Measurements from ENCODE around the gene SLC4A4.

- no peak for TF ChIP-seq CEBPB (IDR thresholded peaks at IDR 0.05)
- no peak for TF ChIP-seq TAF1 (IDR thresholded peaks at IDR 0.05; ENCODE audit: low read depth)
- no peak for TF ChIP-seq EP300 (IDR thresholded peaks at IDR 0.05; ENCODE audit: borderline replicate concordance)
- TF ChIP-seq NFIC (IDR thresholded peaks at IDR 0.05), result no peak
- no peak for TF ChIP-seq YY1 (IDR thresholded peaks at IDR 0.05; ENCODE audit: low read depth)
Observed at GRCh38 chr4:71607109-71607508, 268.3 kb downstream of the SLC4A4 start.
